ENCODE results near the gene WWOX. TPM values are rescaled to one million over a fixed set of nuclear protein-coding genes. Genes with fewer than 3 reads are reported as not detected.

WWOX gene
- total and polyA plus RNA-seq, 10 donors, result 5.9 to 90.3 (median 26.4) TPM

DNA sequence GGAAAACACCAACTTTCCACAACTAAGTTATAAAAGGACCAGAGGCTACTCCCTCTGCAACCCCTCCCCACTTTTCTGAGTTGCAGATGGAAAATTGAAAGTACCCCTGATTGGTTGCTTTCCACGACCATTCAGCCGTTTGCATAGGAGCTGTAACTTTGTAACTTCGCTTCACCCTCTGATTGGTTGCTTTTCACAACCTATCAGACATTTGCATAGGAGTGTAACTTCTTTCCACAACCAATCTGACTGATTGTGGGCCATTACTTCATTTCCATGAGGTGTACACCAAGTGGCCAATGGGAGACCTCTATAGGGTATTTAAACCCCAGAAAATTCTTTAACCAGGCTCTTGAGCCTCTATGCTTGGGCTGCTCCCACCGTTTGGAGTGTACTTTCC is 644.1 kb downstream of the WWOX start:
- no peaks in the 10 kb centered on the region for H3K9me3 ChIP-seq
- H3K36me3 ChIP-seq, result no peaks in the 10 kb centered on the region
- intact Hi-C loops (cut with DNase I; ENCODE audit: low total_unique reads), result no loop called here
- no peak overlapping the region for H3K4me3 ChIP-seq
- peak overlapping the region in 7 of 8 donors; percentile 24 to 92 (median 84) for H3K27ac ChIP-seq
- WGBS, 5 donors, result 88 to 94% (median 93%) methylated on average over 4 of the region's 4 CpGs
- TF ChIP-seq, protein P1, sequence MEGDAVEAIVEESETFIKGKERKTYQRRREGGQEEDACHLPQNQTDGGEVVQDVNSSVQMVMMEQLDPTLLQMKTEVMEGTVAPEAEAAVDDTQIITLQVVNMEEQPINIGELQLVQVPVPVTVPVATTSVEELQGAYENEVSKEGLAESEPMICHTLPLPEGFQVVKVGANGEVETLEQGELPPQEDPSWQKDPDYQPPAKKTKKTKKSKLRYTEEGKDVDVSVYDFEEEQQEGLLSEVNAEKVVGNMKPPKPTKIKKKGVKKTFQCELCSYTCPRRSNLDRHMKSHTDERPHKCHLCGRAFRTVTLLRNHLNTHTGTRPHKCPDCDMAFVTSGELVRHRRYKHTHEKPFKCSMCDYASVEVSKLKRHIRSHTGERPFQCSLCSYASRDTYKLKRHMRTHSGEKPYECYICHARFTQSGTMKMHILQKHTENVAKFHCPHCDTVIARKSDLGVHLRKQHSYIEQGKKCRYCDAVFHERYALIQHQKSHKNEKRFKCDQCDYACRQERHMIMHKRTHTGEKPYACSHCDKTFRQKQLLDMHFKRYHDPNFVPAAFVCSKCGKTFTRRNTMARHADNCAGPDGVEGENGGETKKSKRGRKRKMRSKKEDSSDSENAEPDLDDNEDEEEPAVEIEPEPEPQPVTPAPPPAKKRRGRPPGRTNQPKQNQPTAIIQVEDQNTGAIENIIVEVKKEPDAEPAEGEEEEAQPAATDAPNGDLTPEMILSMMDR (IDR thresholded peaks at IDR 0.05 in 8 of 11, conservative IDR thresholded peaks at IDR 0.05 in 3 of 11), result no peak
- TF ChIP-seq POLR2AphosphoS5 (IDR thresholded peaks at IDR 0.05) (no peak), POLR2A (IDR thresholded peaks at IDR 0.05) (no peak)
- no peaks in the 10 kb centered on the region for H3K27me3 ChIP-seq (replicated peaks in 1 of 7)
- no peak for DNase-seq
- peaks cover 0 to 45% (median 24%) of the 10 kb centered on the region in 6 donors for H3K4me1 ChIP-seq

DNA sequence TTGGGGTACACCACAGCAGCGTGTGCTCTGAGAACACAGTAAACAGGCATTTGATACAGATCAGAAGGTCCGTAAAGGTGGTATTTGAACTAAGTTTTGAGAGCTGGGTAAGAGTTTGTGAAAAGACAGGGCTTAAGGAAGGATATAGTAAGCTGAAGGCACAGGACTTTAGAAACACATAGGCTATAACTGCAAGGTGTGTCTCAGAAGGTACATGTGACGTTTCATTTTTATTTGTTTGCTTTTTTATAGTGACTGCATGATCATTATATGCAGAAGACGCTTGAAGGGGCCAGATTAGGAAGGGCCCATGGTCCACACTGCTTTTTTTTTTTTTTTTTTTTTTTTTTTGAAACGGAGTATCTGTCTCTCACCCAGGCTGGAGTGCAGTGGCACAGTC is 644.6 kb downstream of the WWOX start:
- WGBS, 5 donors, result 91 to 96% (median 95%) methylated on average over 5 of the region's 5 CpGs
- TF ChIP-seq POLR2AphosphoS5 (IDR thresholded peaks at IDR 0.05) (no peak), POLR2A (IDR thresholded peaks at IDR 0.05) (no peak)
- TF ChIP-seq, protein P1 (IDR thresholded peaks at IDR 0.05 in 8 of 11, conservative IDR thresholded peaks at IDR 0.05 in 3 of 11), result no peak
- H3K4me3 ChIP-seq, result no peak overlapping the region
- peak overlapping the region in 3 of 8 donors; percentile 84 to 92 (median 86) for H3K27ac ChIP-seq
- no peaks in the 10 kb centered on the region for H3K36me3 ChIP-seq
- H3K4me1 ChIP-seq, result peaks cover 0 to 50% (median 29%) of the 10 kb centered on the region in 6 donors
- H3K9me3 ChIP-seq, result no peaks in the 10 kb centered on the region
- no peak for DNase-seq
- intact Hi-C loops (cut with DNase I; ENCODE audit: low total_unique reads), result no loop called here
- no peaks in the 10 kb centered on the region for H3K27me3 ChIP-seq (replicated peaks in 1 of 7)

DNA sequence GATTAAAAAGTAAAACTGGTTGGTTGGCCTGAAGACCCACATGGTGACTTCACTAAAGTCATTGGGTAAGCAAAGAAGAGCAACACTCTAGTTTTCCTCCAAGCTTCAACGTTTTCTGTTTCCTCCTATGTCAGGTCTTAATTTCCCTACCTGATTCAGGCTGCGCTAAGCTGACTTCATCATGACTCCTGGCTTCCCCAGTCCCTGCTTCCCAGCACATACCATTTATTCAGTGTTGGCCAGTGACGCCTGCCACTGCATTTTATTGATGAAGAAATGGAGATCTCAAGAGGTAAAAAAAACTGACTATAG is 645.3 kb downstream of the WWOX start:
- Histone ChIP-seq H3K27ac (peak overlapping the region in 2 of 8 donors; percentile 18 to 28), H3K4me1 (peaks cover 0 to 57% (median 34%) of the 10 kb centered on the region in 6 donors), H3K36me3 (no peaks in the 10 kb centered on the region), H3K27me3 (replicated peaks in 1 of 7) (no peaks in the 10 kb centered on the region), H3K9me3 (no peaks in the 10 kb centered on the region), H3K4me3 (no peak overlapping the region)
- no peak for DNase-seq
- 77 to 85% (median 79%) methylated on average over 3 of the region's 3 CpGs for WGBS, 5 donors
- TF ChIP-seq POLR2AphosphoS5 (IDR thresholded peaks at IDR 0.05), result no peak
- TF ChIP-seq, protein P1 (IDR thresholded peaks at IDR 0.05 in 8 of 11, conservative IDR thresholded peaks at IDR 0.05 in 3 of 11), result no peak
- no peak for TF ChIP-seq POLR2A (IDR thresholded peaks at IDR 0.05)
- intact Hi-C loops (cut with DNase I; ENCODE audit: low total_unique reads), result no loop called here

DNA sequence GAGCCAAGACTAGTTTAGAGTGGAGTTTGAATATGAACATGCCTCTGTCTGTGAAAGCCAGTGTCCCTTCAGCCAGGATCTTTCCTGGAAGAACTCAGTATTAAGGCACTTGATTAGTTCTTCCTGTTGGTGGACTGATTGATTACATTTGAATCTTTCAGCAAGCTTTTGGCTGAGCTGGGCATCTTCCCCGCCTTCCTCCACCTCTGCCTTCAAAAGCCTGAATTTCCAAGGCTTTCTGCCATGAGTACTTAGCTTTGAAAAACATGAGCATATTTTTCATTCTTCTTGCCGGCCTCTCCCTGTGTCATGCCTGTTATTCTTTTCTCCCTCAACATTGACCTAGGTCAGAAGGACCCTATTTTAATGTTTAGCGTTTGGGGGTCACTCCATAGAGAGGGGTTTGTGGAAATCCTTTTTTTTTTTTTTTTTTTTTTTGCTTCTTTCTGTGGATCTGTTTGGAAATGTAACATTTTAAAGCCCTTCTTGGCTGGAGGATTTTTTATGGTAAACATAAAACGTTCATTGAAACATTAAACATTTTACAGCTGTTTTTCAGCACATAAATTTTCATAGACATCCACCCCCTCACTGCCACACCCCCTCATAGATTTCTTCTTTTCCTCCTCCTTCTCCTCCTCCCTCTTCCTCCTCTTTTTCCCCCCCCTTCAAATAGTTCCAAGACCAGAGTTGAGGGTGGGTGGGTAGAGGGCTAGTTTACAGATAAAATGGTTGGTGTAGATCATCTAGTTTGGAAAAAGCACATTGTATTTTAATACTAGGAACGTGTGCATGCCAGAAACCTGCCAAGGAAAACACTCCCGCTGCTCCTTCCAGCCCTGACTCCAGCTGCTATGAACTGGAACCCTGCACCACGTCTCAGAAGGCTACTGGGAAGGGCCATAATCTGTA is 645.9 kb downstream of the WWOX start:
- TF ChIP-seq, protein P1 (IDR thresholded peaks at IDR 0.05 in 8 of 11, conservative IDR thresholded peaks at IDR 0.05 in 3 of 11), result no peak
- TF ChIP-seq POLR2AphosphoS5 (IDR thresholded peaks at IDR 0.05), result no peak
- no peak for TF ChIP-seq POLR2A (IDR thresholded peaks at IDR 0.05)
- H3K27me3 ChIP-seq (replicated peaks in 1 of 7), result no peaks in the 10 kb centered on the region
- DNase-seq, result no peak
- H3K4me3 ChIP-seq, result no peak overlapping the region
- H3K36me3 ChIP-seq, result no peaks in the 10 kb centered on the region
- no peaks in the 10 kb centered on the region for H3K9me3 ChIP-seq
- 73 to 84% (median 83%) methylated on average over 7 of the region's 7 CpGs for WGBS, 5 donors
- H3K4me1 ChIP-seq, result peaks cover 0 to 63% (median 38%) of the 10 kb centered on the region in 6 donors
- peak overlapping the region in 3 of 8 donors; percentile 18 to 32 (median 28) for H3K27ac ChIP-seq
- intact Hi-C loops (cut with DNase I; ENCODE audit: low total_unique reads), result no loop called here
